ENCODE results near the gene FRMD8. TPM values are rescaled to one million over a fixed set of nuclear protein-coding genes. Genes with fewer than 3 reads are reported as not detected.

The FRMD8 gene
- total RNA-seq, 4 donors from 2014 or later = 44.1 to 88.7 (median 81.0) TPM

- intact Hi-C loops (cut with DNase I) = no loop called here
These were observed 31.2 kb upstream of the FRMD8 start for GRCh38 chr11:65355013-65355775.

GRCh38 chr11:65355776-65356393 lies 30.6 kb upstream of the FRMD8 start:
- Histone ChIP-seq H3K9me3 (no peaks in the 10 kb centered on the region), H3K27me3 (peaks cover 0 to 13% (median 0%) of the 10 kb centered on the region in 4 donors), H3K4me1 (peaks cover 18 to 28% (median 20%) of the 10 kb centered on the region in 3 donors), H3K27ac (no peak overlapping the region), H3K36me3 (peaks cover 6 to 21% (median 7%) of the 10 kb centered on the region in 3 donors), H3K4me3 (peak overlapping the region; percentile 56 to 91 (median 64))
- intact Hi-C loops (cut with DNase I) = no loop called here
- no peak for DNase-seq
- TF ChIP-seq CTCF (IDR thresholded peaks at IDR 0.05) (no peak), POLR2A (IDR thresholded peaks at IDR 0.05) (no peak)
- WGBS, 2 donors = 2% methylated on average over 13 of the region's 35 CpGs; no CpG with 5 or more reads in 1 of the 2 donors

More at GRCh38 chr11:65355013-65355775, 31.2 kb upstream of the FRMD8 start:
- 1 to 4% methylated on average over 23 to 25 of the region's 47 CpGs for WGBS, 2 donors
- Histone ChIP-seq H3K4me1 (peaks cover 18 to 28% (median 20%) of the 10 kb centered on the region in 3 donors), H3K9me3 (no peaks in the 10 kb centered on the region), H3K36me3 (peaks cover 6 to 28% (median 13%) of the 10 kb centered on the region in 3 donors), H3K27me3 (peaks cover 0 to 13% (median 0%) of the 10 kb centered on the region in 4 donors), H3K4me3 (peak overlapping the region; percentile 56 to 91 (median 64)), H3K27ac (peak overlapping the region; percentile 19 to 78 (median 60))
- no peak for TF ChIP-seq POLR2A (IDR thresholded peaks at IDR 0.05)
- TF ChIP-seq CTCF (IDR thresholded peaks at IDR 0.05) = no peak
- no peak for DNase-seq

- Histone ChIP-seq H3K27me3 (peaks cover 0 to 13% (median 0%) of the 10 kb centered on the region in 4 donors), H3K36me3 (peaks cover 4 to 15% (median 6%) of the 10 kb centered on the region in 3 donors), H3K9me3 (no peaks in the 10 kb centered on the region), H3K27ac (no peak overlapping the region), H3K4me1 (peaks cover 18 to 28% (median 20%) of the 10 kb centered on the region in 3 donors), H3K4me3 (no peak overlapping the region)
- 90 to 95% methylated on average over 2 to 4 of the region's 30 CpGs for WGBS, 2 donors
- DNase-seq = no peak
- TF ChIP-seq POLR2A (IDR thresholded peaks at IDR 0.05) (no peak), CTCF (IDR thresholded peaks at IDR 0.05) (no peak)
- intact Hi-C loops (cut with DNase I) = no loop called here
These were observed 30.0 kb upstream of the FRMD8 start for GRCh38 chr11:65356394-65356972.

GRCh38 chr11:65357856-65358356 lies 28.5 kb upstream of the FRMD8 start:
- Histone ChIP-seq H3K9me3 (no peaks in the 10 kb centered on the region), H3K4me1 (peaks cover 18 to 28% (median 20%) of the 10 kb centered on the region in 3 donors), H3K27me3 (peaks cover 0 to 13% (median 0%) of the 10 kb centered on the region in 4 donors), H3K36me3 (peaks cover 0 to under 1% (median 0%) of the 10 kb centered on the region in 3 donors), H3K27ac (no peak overlapping the region), H3K4me3 (no peak overlapping the region)
- no peak for DNase-seq
- intact Hi-C loops (cut with DNase I) = no loop called here
- WGBS, 2 donors = 73 to 79% methylated on average over 7 to 8 of the region's 8 CpGs
- TF ChIP-seq CTCF (IDR thresholded peaks at IDR 0.05) (no peak), POLR2A (IDR thresholded peaks at IDR 0.05) (no peak)
